GM23248 (cell line): ENCODE measurements around the gene RPL29.

Experiments used
- EZH2 ChIP-seq: fragments of 200-600 bp; sonication (generic); IDR thresholded peaks from 2 replicates; pipeline ENCODE4 v1.6.1; 2018; ENCODE audit warnings: antibody characterized with exemption, mild to moderate bottlenecking; ENCODE audit not compliant: insufficient read depth, poor library complexity, severe bottlenecking
- EZH2phosphoT487 ChIP-seq: fragments of 200-600 bp; sonication (generic); IDR thresholded peaks from 2 replicates; pipeline ENCODE4 v1.6.1; 2018; ENCODE audit warnings: antibody characterized with exemption, moderate library complexity, mild to moderate bottlenecking, low read depth; ENCODE audit not compliant: insufficient read depth

GRCh38 chr3:52019352-52020080, 23.8 kb upstream of the RPL29 start:
- TF ChIP-seq EZH2 (no peak), EZH2phosphoT487 (no peak)
